HG03159 (cell line): ENCODE measurements around the gene CXorf66.
"Not testable (repeated sequence)": the region's sequence is repeated elsewhere in the genome, so short reads cannot be mapped to it uniquely, and the experiment has no call there.

Experiments used
- ATAC-seq: cut with Tn5 transposase; IDR thresholded peaks from one replicate; pipeline ENCODE4 v1.9.1; 2021; ENCODE audit warnings: mild to moderate bottlenecking, moderate library complexity; ENCODE audit not compliant: unreplicated experiment

CXorf66 gene

GRCh38 chrX:139965421-139965820, at the start of gene CXorf66:
Gene CXorf66, minus strand, starts transcription at chrX:139965521. Its CDS starts 25 bp downstream, at chrX:139965496.
- ATAC-seq: no peak

- no peak for ATAC-seq
These were observed 17.5 kb upstream of the CXorf66 start for GRCh38 chrX:139982856-139983255.

- ATAC-seq: no peak
These were observed 9.2 kb upstream of the CXorf66 start for GRCh38 chrX:139974471-139974870.

- ATAC-seq: no peak
These were observed 7.6 kb upstream of the CXorf66 start for GRCh38 chrX:139972629-139973624.

- no peak for ATAC-seq
These were observed 6.8 kb upstream of the CXorf66 start for GRCh38 chrX:139972113-139972512.

- no peak for ATAC-seq
These were observed 6.1 kb upstream of the CXorf66 start for GRCh38 chrX:139971394-139971749.

GRCh38 chrX:139969286-139969685, 4.0 kb upstream of the CXorf66 start:
- ATAC-seq: no peak

GRCh38 chrX:139967750-139968149, 2.4 kb upstream of the CXorf66 start:
- ATAC-seq: no peak

GRCh38 chrX:139967300-139967699, 2.0 kb upstream of the CXorf66 start:
- ATAC-seq: no peak

GRCh38 chrX:139966159-139966558, 838 bp upstream of the CXorf66 start:
- not testable (repeated sequence) for ATAC-seq

- ATAC-seq: not testable (repeated sequence)
These were observed 4.2 kb downstream of the CXorf66 start for GRCh38 chrX:139961091-139961490.

- no peak for ATAC-seq
These were observed 15.6 kb downstream of the CXorf66 start for GRCh38 chrX:139949703-139950102.

- ATAC-seq: no peak
These were observed 20.2 kb downstream of the CXorf66 start for GRCh38 chrX:139945075-139945474.

- no peak for ATAC-seq
These were observed 29.1 kb downstream of the CXorf66 start for GRCh38 chrX:139936259-139936658.

GRCh38 chrX:139933904-139934303, 31.4 kb downstream of the CXorf66 start:
- ATAC-seq: no peak

- peak; percentile 70 for ATAC-seq
These were observed 32.2 kb downstream of the CXorf66 start, which contains the start of gene ATP11C for GRCh38 chrX:139932901-139933796. Gene ATP11C, minus strand, starts transcription at chrX:139933053. Its CDS starts 1,011 bp downstream, at chrX:139932042.

- ATAC-seq: peak; percentile 39
These were observed 33.0 kb downstream of the CXorf66 start for GRCh38 chrX:139932073-139932900.

- ATAC-seq: no peak
These were observed 33.7 kb downstream of the CXorf66 start for GRCh38 chrX:139931646-139932072.

- ATAC-seq: no peak
These were observed 34.2 kb downstream of the CXorf66 start for GRCh38 chrX:139930916-139931645.

- no peak for ATAC-seq
These were observed 34.9 kb downstream of the CXorf66 start for GRCh38 chrX:139930401-139930800.
